RKO (cell line): ENCODE data around the gene SIX2.

Experiments used
- DNase-seq: peaks from one replicate; pipeline ENCODE4 v3.0.0-alpha.2; 2016; ENCODE audit warnings: low spot score

SIX2 gene

GRCh38 chr2:44964752-44965236 is 44.5 kb downstream of the SIX2 start:
- no peak for DNase-seq

- no peak for DNase-seq
Observed at GRCh38 chr2:44962176-44962695, 47.0 kb downstream of the SIX2 start.

- no peak for DNase-seq
Observed at GRCh38 chr2:44960871-44961270, 48.4 kb downstream of the SIX2 start.

GRCh38 chr2:44959855-44960254 is 49.4 kb downstream of the SIX2 start:
- no peak for DNase-seq

GRCh38 chr2:44957656-44958327 is 51.5 kb downstream of the SIX2 start:
- DNase-seq, result no peak

- DNase-seq, result no peak
Observed at GRCh38 chr2:44956843-44957242, 52.4 kb downstream of the SIX2 start.

GRCh38 chr2:44955593-44956392 is 53.5 kb downstream of the SIX2 start:
- DNase-seq, result peak; percentile 64
